ENCODE results near the gene REXO1.

GRCh38 chr19:1791879-1792278, 56.4 kb downstream of the REXO1 start:
- no peak for TF ChIP-seq POLR2AphosphoS5 (IDR thresholded peaks at IDR 0.05; ENCODE audit: low read depth)
- TF ChIP-seq REST (IDR thresholded peaks at IDR 0.05; ENCODE audit: unreplicated experiment): no peak
- peak; percentile 28 to 59 for TF ChIP-seq CTCF (conservative IDR thresholded peaks at IDR 0.05; ENCODE audit: low read depth in 2 of 2)
- TF ChIP-seq EZH2 (IDR thresholded peaks at IDR 0.05; ENCODE audit: low read depth, unreplicated experiment): no peak
- TF ChIP-seq CREB1 (CRISPR knock-in tag; IDR thresholded peaks at IDR 0.05; ENCODE audit: low read depth): no peak
- TF ChIP-seq STAT1 (IDR thresholded peaks at IDR 0.05; ENCODE audit: unreplicated experiment): no peak
- TF ChIP-seq ETS1 (IDR thresholded peaks at IDR 0.05): no peak
- no peak for TF ChIP-seq EZH2phosphoT487 (IDR thresholded peaks at IDR 0.05; ENCODE audit: unreplicated experiment)
- TF ChIP-seq NANOG (IDR thresholded peaks at IDR 0.05; ENCODE audit: borderline replicate concordance): no peak
- no peak for TF ChIP-seq ZNF331 (CRISPR knock-in tag; IDR thresholded peaks at IDR 0.05; ENCODE audit: low read depth)
- no peak for TF ChIP-seq JUNB (IDR thresholded peaks at IDR 0.05; ENCODE audit: unreplicated experiment)
- TF ChIP-seq ZNF114 (CRISPR knock-in tag; IDR thresholded peaks at IDR 0.05): no peak
- TF ChIP-seq ZNF462 (CRISPR knock-in tag; IDR thresholded peaks at IDR 0.05): no peak
